AG09319 (cell line): ENCODE results near the gene BIN2.

Experiments used
- DNase-seq: peaks from one replicate; pipeline ENCODE4 v3.0.0-alpha.2; 2010; ENCODE audit warnings: low read depth; ENCODE audit errors: extremely low read depth
- TF ChIP-seq, protein P1 (sequence below): IDR thresholded peaks from 2 replicates; pipeline ENCODE4 v1.5.1; 2011; ENCODE audit warnings: low read depth, mild to moderate bottlenecking, inconsistent platforms, low read length, moderate library complexity

Gene BIN2

DNA sequence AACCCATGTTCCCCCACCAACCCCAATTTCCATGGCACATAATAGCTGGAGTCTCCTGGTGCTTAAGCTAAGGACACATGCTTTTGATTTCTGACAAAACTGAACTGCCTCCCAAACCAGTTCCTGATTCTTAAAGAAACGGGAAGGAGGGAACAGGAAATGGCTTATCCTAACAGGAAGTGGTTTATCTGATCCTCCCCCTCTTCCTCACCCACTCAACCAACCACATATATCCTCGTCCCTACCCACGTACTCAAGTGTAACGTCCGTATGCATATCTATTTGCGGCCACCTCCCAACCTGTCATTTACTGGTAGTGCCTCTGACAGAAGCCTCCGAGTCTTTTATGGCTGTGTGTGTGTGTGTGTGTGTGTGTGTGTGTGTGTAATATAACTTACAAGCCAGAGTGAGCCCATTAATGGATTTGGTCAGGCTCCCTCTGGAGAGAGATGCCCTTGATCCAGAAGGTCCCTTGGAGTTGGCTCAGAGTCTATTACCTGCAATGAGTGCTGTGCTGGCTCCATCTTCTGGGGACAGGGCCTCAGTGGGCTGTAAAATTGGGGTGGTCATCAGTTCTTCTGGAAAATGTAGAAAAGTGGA, 77.6 kb downstream of the BIN2 start:
- TF ChIP-seq, protein P1, sequence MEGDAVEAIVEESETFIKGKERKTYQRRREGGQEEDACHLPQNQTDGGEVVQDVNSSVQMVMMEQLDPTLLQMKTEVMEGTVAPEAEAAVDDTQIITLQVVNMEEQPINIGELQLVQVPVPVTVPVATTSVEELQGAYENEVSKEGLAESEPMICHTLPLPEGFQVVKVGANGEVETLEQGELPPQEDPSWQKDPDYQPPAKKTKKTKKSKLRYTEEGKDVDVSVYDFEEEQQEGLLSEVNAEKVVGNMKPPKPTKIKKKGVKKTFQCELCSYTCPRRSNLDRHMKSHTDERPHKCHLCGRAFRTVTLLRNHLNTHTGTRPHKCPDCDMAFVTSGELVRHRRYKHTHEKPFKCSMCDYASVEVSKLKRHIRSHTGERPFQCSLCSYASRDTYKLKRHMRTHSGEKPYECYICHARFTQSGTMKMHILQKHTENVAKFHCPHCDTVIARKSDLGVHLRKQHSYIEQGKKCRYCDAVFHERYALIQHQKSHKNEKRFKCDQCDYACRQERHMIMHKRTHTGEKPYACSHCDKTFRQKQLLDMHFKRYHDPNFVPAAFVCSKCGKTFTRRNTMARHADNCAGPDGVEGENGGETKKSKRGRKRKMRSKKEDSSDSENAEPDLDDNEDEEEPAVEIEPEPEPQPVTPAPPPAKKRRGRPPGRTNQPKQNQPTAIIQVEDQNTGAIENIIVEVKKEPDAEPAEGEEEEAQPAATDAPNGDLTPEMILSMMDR = no peak; the same call in none of the 2 replicates
- DNase-seq = no peak

DNA sequence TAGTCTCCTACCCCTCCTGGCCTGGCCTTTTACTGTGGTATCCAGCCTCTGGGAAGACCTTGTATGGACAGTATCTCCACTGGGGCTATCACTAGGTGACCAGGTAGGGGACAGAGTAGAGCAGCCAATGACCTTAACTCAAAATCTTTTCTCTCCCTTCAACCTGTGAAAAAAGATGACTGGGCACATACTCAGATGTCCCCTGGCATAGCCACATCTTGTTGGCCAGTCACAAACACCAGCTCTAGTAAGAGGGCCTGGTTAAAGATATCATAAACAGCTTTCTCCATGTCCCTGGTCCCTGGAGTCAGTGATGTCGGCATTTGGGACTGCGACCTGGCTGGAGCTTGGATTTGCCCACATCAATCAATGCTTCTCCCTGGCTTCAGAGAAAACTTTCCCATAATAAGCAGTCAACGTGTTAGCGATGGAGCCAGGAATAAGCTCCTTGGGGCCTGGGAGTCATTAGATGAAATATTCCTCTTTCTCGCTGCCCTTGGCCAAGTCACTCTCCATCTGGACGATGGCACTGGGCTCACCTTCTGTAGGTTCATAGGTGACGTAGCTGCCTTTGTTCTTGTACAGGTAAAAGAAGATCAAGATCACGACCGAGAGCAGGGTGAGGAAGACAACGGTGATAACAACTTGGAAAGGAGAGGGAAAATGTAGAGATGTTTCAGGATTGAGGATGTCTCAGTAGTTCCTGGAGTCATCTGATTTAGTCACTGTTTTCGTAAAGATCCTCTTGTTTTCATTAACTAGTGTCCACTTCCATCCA, 78.3 kb downstream of the BIN2 start:
- TF ChIP-seq, protein P1 = no peak
- DNase-seq = no peak

DNA sequence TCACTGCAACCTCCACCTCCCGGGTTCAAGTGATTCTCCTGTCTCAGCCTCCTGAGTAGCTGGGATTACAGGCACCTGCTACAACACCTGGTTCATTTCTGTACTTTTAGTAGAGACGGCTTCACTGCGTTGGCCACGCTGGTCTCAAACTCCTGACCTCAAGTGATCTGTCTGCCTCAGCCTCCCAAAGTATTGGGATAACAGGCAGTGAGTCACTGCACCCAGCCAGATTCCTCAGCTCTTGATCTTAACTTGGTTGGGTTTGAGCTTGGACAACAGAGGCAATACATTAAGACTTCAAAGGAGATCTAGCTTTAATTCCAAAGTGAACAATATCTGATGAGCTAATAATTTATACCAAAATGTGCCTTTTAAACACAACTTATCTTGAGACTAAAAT, 79.7 kb downstream of the BIN2 start:
- no peak for DNase-seq

DNA sequence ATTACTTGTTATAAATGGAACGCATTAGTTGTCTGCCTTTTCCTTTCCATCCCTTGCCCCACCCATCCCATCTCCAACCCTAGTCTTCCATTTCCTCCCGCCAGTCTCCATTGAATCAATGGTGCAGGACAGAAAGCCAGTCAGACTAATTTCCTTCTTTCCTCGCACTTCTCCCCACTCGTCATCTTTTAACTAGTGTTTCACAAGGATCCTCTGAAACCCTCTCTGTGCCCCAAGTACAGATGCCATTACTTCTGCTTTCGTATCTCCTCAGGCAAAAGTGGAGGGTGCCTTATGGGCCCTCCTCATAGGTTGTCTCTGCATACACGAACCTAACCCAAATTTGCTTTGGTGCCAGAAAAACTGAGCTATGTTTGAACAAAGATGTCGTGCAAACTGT, 81.1 kb downstream of the BIN2 start:
- TF ChIP-seq, protein P1 = no peak
- DNase-seq = no peak

More for the DNA sequence above, 79.7 kb downstream of the BIN2 start:
- TF ChIP-seq, protein P1 = no peak

DNA sequence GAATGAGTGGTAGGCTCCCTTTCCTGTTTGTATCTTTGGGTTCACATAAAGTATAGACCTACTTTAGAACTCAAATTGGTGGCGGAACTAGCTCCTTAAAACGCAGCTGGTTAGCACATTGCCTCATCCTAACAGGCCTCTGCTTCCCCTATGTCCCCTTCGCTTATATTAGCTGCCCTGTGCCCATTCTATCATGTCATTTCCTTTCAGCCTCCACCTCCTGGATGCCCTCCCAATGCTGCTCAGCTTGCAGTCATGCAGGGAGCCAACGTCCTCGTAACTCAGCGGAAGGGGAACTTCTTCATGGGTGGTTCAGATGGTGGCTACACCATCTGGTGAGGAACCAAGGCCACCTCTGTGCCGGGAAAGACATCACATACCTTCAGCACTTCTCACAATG, 81.9 kb downstream of the BIN2 start:
- DNase-seq = no peak
- TF ChIP-seq, protein P1 = no peak

DNA sequence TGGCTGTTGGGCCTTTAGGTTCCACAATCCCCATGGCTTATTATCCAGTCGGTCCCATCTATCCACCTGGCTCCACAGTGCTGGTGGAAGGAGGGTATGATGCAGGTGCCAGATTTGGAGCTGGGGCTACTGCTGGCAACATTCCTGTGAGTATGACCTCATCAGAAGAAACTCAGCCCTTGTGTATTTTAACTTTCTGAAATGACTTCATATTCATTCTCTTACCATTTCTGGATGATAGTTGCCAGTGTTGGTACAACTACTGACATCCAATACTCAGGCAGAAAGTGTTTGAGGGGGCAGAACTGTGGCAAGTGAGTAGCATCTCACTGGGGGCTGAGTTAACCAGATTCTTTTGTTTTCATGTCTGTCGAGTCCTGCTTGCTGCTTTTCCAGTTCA, 83.0 kb downstream of the BIN2 start:
- no peak for DNase-seq
- TF ChIP-seq, protein P1 = no peak
